SU-DHL-6 (cell line): Measurements from ENCODE around the gene TPI1.

ENCODE experiments used
- H2AFZ ChIP-seq: fragments of 200-600 bp; sonication (generic); 2 replicates; pipeline ENCODE4 v1.6.1; 2014; ENCODE audit warnings: low read depth, mild to moderate bottlenecking, moderate library complexity, mixed read lengths, antibody characterized with exemption, low read length; ENCODE audit not compliant: severe bottlenecking
- H3F3A ChIP-seq: fragments of 200-600 bp; shearing (Covaris generic); 2 replicates; pipeline ENCODE4 v1.6.0; 2016; ENCODE audit warnings: antibody characterized with exemption, mild to moderate bottlenecking; ENCODE audit not compliant: insufficient read depth
- H3K27ac ChIP-seq: fragments of 200-600 bp; sonication (generic); 2 replicates; pipeline ENCODE4 v1.5.1; 2016; ENCODE audit warnings: low read depth, mild to moderate bottlenecking, low read length, moderate library complexity, mixed read lengths
- H3K27me3 ChIP-seq: fragments of 200-600 bp; sonication (generic), shearing (Covaris generic); 2 replicates; pipeline ENCODE4 v1.6.0; 2014; ENCODE audit warnings: mild to moderate bottlenecking, low read length
- H3K36me3 ChIP-seq: fragments of 200-600 bp; sonication (generic); 2 replicates; pipeline ENCODE4 v1.6.1; 2014; ENCODE audit warnings: mild to moderate bottlenecking, low read length, mixed read lengths
- H3K4me2 ChIP-seq: fragments of 300-600, 200-600 bp; shearing (Covaris generic), sonication (generic); 2 replicates; pipeline ENCODE4 v1.6.0; 2014; ENCODE audit warnings: low read length, low read depth, mild to moderate bottlenecking; ENCODE audit not compliant: poor library complexity, severe bottlenecking
- H3K4me3 ChIP-seq: fragments of 200-600 bp; sonication (generic); 2 replicates; pipeline ENCODE4 v1.5.1; 2014; ENCODE audit warnings: antibody characterized with exemption, low read length, mild to moderate bottlenecking, mixed read lengths; ENCODE audit not compliant: insufficient read depth, poor library complexity, severe bottlenecking
- H3K79me2 ChIP-seq: fragments of 200-600 bp; sonication (generic); 2 replicates; pipeline ENCODE4 v1.6.1; 2014; ENCODE audit warnings: mild to moderate bottlenecking, low read length, moderate library complexity; ENCODE audit not compliant: insufficient read depth
- H3K9ac ChIP-seq: fragments of 200-600 bp; sonication (generic); 2 replicates; pipeline ENCODE4 v1.7.0; 2014; ENCODE audit warnings: mild to moderate bottlenecking, low read length
- H3K9me2 ChIP-seq: fragments of 200-600 bp; sonication (generic); replicated peaks from 2 replicates; pipeline ENCODE4 v1.6.1; 2014; ENCODE audit warnings: low read length; ENCODE audit not compliant: insufficient read depth
- H3K9me3 ChIP-seq: fragments of 200-600 bp; sonication (generic); 2 replicates; pipeline ENCODE4 v1.6.1; 2014; ENCODE audit warnings: low read length, mixed read lengths; ENCODE audit not compliant: insufficient read depth
- H4K20me1 ChIP-seq: fragments of 200-600 bp; sonication (generic); 2 replicates; pipeline ENCODE4 v1.6.1; 2014; ENCODE audit warnings: low read depth, mild to moderate bottlenecking, antibody characterized with exemption, low read length, moderate library complexity, mixed read lengths
- EZH2phosphoT487 ChIP-seq: fragments of 200-600 bp; sonication (generic), shearing (Covaris generic); conservative IDR thresholded peaks from 2 replicates; pipeline ENCODE4 v1.6.1; 2018; ENCODE audit warnings: mild to moderate bottlenecking, antibody characterized with exemption, low read length, moderate library complexity, mixed read lengths
- TF ChIP-seq, protein P1 (sequence below): fragments of 200-600 bp; sonication (generic); IDR thresholded peaks from one replicate; pipeline ENCODE4 v1.5.1; 2017; ENCODE audit warnings: antibody characterized with exemption, mild to moderate bottlenecking, low read length, moderate library complexity; ENCODE audit not compliant: insufficient read depth, poor library complexity, severe bottlenecking

Gene TPI1

DNA sequence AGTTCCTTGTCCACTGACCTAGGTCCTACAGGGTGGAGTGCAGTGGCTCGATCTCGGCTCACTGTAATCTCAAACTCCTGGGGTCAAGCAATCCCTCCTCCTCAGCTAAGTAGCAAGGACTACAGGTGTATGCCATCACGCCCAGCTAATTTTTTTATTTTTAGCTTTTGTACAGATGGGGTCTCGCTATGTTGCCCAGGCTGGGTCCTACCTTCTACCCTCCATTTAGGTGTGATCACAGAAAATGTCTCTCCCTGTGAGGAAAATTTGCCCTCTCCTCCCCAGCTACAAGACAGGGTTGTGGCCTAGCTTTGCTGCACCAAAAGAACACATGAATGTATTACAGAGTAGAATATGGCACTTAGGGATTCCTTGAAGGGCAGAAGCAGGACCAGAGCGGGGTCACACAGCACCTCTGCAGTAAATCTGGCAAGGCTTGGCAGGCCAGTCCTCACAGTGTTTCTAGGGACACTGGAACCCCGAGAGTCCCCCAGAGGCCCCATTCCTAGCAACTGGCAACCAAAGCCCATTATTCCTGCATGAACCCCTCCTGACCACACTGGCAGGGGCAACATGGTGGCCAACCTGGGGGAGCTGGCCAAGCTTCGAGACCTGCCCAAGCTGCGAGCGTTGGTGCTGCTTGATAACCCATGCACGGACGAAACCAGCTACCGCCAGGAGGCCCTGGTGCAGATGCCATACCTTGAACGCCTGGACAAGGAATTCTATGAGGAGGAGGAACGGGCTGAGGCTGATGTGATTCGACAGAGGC, 45.0 kb downstream of the TPI1 start:
- no peak overlapping the region for H2AFZ ChIP-seq

DNA sequence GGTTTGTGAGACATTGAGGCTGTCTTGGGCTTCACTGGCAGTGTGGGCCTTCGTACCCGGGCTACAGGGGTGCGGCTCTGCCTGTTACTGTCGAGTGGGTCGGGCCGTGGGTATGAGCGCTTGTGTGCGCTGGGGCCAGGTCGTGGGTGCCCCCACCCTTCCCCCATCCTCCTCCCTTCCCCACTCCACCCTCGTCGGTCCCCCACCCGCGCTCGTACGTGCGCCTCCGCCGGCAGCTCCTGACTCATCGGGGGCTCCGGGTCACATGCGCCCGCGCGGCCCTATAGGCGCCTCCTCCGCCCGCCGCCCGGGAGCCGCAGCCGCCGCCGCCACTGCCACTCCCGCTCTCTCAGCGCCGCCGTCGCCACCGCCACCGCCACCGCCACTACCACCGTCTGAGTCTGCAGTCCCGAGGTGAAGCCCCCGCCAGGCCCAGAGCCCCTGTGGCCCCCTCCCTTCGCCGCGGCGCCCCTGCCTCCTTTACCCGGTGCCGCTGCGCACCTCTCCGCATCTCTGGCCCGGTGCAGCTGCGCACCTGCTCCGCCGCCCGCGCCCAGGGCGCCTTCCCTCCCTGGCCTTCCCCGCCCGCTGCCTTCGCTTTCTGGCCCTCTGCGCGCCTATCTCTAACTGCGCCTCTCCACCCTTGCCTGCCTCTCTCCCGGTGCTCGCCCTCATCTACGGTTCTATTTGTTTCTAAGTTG, 47.1 kb downstream of the TPI1 start, which contains the start of gene ENO2:
Gene ENO2, plus strand, starts transcription at position 335 of the 701 bp plus-strand sequence. CDS start 1,253 bp downstream, outside the sequence.
- no peaks in the 10 kb centered on the region for H4K20me1 ChIP-seq
- H3F3A ChIP-seq = no peaks in the 10 kb centered on the region
- peak within 1 kb of the TSS; percentile 91 for H2AFZ ChIP-seq
- TF ChIP-seq, protein P1, sequence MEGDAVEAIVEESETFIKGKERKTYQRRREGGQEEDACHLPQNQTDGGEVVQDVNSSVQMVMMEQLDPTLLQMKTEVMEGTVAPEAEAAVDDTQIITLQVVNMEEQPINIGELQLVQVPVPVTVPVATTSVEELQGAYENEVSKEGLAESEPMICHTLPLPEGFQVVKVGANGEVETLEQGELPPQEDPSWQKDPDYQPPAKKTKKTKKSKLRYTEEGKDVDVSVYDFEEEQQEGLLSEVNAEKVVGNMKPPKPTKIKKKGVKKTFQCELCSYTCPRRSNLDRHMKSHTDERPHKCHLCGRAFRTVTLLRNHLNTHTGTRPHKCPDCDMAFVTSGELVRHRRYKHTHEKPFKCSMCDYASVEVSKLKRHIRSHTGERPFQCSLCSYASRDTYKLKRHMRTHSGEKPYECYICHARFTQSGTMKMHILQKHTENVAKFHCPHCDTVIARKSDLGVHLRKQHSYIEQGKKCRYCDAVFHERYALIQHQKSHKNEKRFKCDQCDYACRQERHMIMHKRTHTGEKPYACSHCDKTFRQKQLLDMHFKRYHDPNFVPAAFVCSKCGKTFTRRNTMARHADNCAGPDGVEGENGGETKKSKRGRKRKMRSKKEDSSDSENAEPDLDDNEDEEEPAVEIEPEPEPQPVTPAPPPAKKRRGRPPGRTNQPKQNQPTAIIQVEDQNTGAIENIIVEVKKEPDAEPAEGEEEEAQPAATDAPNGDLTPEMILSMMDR = no peak
- no peak for TF ChIP-seq EZH2phosphoT487
- no peaks in the 10 kb centered on the region for H3K27me3 ChIP-seq
- no peaks in the 10 kb centered on the region for H3K36me3 ChIP-seq
- H3K79me2 ChIP-seq = no peaks in the 10 kb centered on the region
- peak within 1 kb of the TSS; percentile 40 for H3K4me3 ChIP-seq
- no peaks in the 10 kb centered on the region for H3K9me2 ChIP-seq
- no peaks in the 10 kb centered on the region for H3K9me3 ChIP-seq
- H3K27ac ChIP-seq = no peak within 1 kb of the TSS
- peak within 1 kb of the TSS; percentile 62 for H3K4me2 ChIP-seq
- peak within 1 kb of the TSS; percentile 39 for H3K9ac ChIP-seq

More for the DNA sequence above, 45.0 kb downstream of the TPI1 start:
- H3K9me3 ChIP-seq = no peaks in the 10 kb centered on the region
- H3K79me2 ChIP-seq = no peaks in the 10 kb centered on the region
- no peaks in the 10 kb centered on the region for H4K20me1 ChIP-seq
- no peak overlapping the region for H3K27ac ChIP-seq
- H3K4me3 ChIP-seq = no peak overlapping the region
- no peak overlapping the region for H3K9ac ChIP-seq
- no peaks in the 10 kb centered on the region for H3K36me3 ChIP-seq
- TF ChIP-seq, protein P1 = no peak
- TF ChIP-seq EZH2phosphoT487 = no peak
- H3K27me3 ChIP-seq = no peaks in the 10 kb centered on the region
- H3F3A ChIP-seq = no peaks in the 10 kb centered on the region
- H3K4me2 ChIP-seq = no peak overlapping the region
- H3K9me2 ChIP-seq = no peaks in the 10 kb centered on the region

DNA sequence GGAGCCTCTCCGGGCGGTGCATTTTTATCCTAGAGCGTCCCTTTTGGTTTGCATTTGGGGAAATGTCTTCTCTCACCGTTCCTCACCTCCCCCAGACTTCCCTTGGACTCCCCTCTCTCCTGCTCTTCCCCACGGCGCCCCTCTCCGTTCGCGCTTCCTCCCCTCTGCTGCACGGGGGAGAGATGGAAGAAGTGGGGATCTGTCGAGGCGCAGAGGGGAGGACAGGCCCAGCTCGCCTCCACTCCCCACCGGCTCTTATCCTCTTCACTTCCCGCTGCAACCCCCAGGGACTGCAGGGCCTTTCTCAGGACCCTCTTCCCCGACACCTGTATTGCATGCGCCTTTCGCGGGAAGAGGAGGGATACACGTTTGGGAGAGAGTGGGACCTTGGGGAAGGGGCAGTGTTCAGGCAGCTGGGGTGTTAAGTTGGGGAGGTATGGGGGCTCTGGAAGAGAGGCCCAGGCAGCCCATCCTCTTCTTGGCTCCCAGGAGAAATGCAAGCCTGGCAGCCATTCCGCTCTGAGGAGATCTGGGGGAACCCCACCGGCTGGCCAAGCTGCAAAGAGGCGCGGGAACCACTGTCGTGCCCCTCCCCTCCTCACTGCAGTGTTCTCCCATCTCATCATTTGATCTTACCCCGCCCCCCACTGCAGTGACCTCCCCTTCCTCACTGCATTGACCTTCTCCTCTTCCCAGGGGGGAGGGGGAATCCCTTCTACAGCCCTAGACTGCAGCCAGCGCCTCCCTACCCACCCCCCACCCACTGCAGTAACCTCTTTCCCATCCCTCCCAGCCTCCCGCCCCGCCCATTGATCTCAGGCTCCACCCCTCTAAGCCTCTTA, 47.8 kb downstream of the TPI1 start:
- H3K27ac ChIP-seq = no peak overlapping the region

More for the DNA sequence above, 47.8 kb downstream of the TPI1 start:
- Histone ChIP-seq H2AFZ (peak overlapping the region; percentile 91), H3K79me2 (no peaks in the 10 kb centered on the region), H3K9me2 (no peaks in the 10 kb centered on the region), H3K4me3 (peak overlapping the region; percentile 40), H3K27me3 (no peaks in the 10 kb centered on the region), H3K36me3 (no peaks in the 10 kb centered on the region), H3K9me3 (no peaks in the 10 kb centered on the region), H3F3A (no peaks in the 10 kb centered on the region), H3K9ac (peak overlapping the region; percentile 39; the same call in 1 of the 2 replicates), H3K4me2 (peak overlapping the region; percentile 62), H4K20me1 (no peaks in the 10 kb centered on the region)
- TF ChIP-seq, protein P1 = no peak
- no peak for TF ChIP-seq EZH2phosphoT487
